K562 (cell line): ENCODE measurements around the gene WDR90. TPM values are rescaled to one million over a fixed set of nuclear protein-coding genes. Genes with fewer than 3 reads are reported as not detected.

Experiments used
- EP400 ChIP-seq: fragments of 450-650 bp; IDR thresholded peaks from 2 replicates; pipeline ENCODE4 v1.6.1; 2017; ENCODE audit warnings: antibody characterized with exemption, mild to moderate bottlenecking, moderate library complexity
- ILK ChIP-seq: fragments of 450-650 bp; IDR thresholded peaks from 2 replicates; pipeline ENCODE4 v1.6.1; 2016; ENCODE audit warnings: missing genetic modification characterization, low read depth, mild to moderate bottlenecking, missing compliant biosample characterization, moderate library complexity, borderline replicate concordance
- KDM5B ChIP-seq: fragments of 200-600 bp; sonication (generic); IDR thresholded peaks from 2 replicates; pipeline ENCODE4 v1.6.1; 2012; ENCODE audit warnings: low read depth, mild to moderate bottlenecking, moderate library complexity, low read length, control low read depth, inconsistent platforms; ENCODE audit not compliant: insufficient replicate concordance
- MEF2D ChIP-seq: conservative IDR thresholded peaks from 2 replicates; pipeline ENCODE4 v1.6.1; 2016; ENCODE audit warnings: low read depth, missing genetic modification characterization, missing compliant biosample characterization
- NCOA4 ChIP-seq: fragments of 450-650 bp; IDR thresholded peaks from 2 replicates; pipeline ENCODE4 v1.6.1; 2018; ENCODE audit warnings: mild to moderate bottlenecking; ENCODE audit not compliant: partially characterized antibody
- NEUROD1 ChIP-seq: fragments of 150-350 bp; IDR thresholded peaks from 2 replicates; pipeline ENCODE4 v1.6.1; 2014; ENCODE audit warnings: borderline replicate concordance, low read length, low read depth; ENCODE audit not compliant: partially characterized antibody
- NR1H2 ChIP-seq: sonication (generic); formaldehyde crosslinking; IDR thresholded peaks from 2 replicates; pipeline ENCODE4 v1.4.0; 2020; ENCODE audit warnings: mild to moderate bottlenecking, missing genetic modification reagents
- POLR2B ChIP-seq: fragments of 450-650 bp; IDR thresholded peaks from 2 replicates; pipeline ENCODE4 v1.6.1; 2018; ENCODE audit warnings: low read depth; ENCODE audit not compliant: partially characterized antibody
- RB1 ChIP-seq: fragments of 450-650 bp; IDR thresholded peaks from 2 replicates; pipeline ENCODE4 v1.6.1; 2017; ENCODE audit warnings: low read depth, mild to moderate bottlenecking
- RFX5 ChIP-seq: IDR thresholded peaks from 2 replicates; pipeline ENCODE4 v1.6.1; 2011; ENCODE audit warnings: low read depth, mild to moderate bottlenecking, improper control_type of control experiment, low read length
- RFX7 ChIP-seq: fragments of 250-450 bp; sonication (Bioruptor Pico); IDR thresholded peaks from 2 replicates; pipeline ENCODE4 v1.5.1; 2021; ENCODE audit warnings: mild to moderate bottlenecking
- U2AF1 ChIP-seq: fragments of 200-400 bp; formaldehyde crosslinking; optimal IDR thresholded peaks from 2 replicates; pipeline ENCODE3; 2017; ENCODE audit warnings: mild to moderate bottlenecking, low read depth, low read length, moderate library complexity
- XRCC5 ChIP-seq: fragments of 200-400 bp; formaldehyde crosslinking; IDR thresholded peaks from 2 replicates; pipeline ENCODE4 v1.6.1; 2017; ENCODE audit warnings: low read depth, mild to moderate bottlenecking, low read length
- ZNF12 ChIP-seq: sonication (generic); formaldehyde crosslinking; IDR thresholded peaks from 2 replicates; pipeline ENCODE4 v1.4.0; 2020; ENCODE audit warnings: mild to moderate bottlenecking, missing genetic modification reagents
- ZNF134 ChIP-seq: fragments of 250-450 bp; sonication (Bioruptor Pico); conservative IDR thresholded peaks from 2 replicates; pipeline ENCODE4 v1.4.0; 2020
- ZNF143 ChIP-seq: sonication (generic); formaldehyde crosslinking; IDR thresholded peaks from 2 replicates; pipeline ENCODE4 v1.9.0; 2022; ENCODE audit warnings: mild to moderate bottlenecking, missing genetic modification reagents
- ZNF41 ChIP-seq: fragments of 250-450 bp; sonication (Bioruptor Pico); conservative IDR thresholded peaks from 2 replicates; pipeline ENCODE4 v1.4.0; 2020; ENCODE audit warnings: mild to moderate bottlenecking
- ZNF766 ChIP-seq: fragments of 200-800 bp; sonication (Bioruptor generic); conservative IDR thresholded peaks from 2 replicates; pipeline ENCODE4 v1.6.1; 2016; ENCODE audit warnings: missing genetic modification characterization, missing compliant biosample characterization
- polyA plus RNA-seq, 8 experiments: library from polyadenylated mRNA; depleted of rRNA in 4 of 8; stranded (reverse) in 5 of 8; unstranded in 3 of 8; fragments of >200 nt; fragmentation: Nextera tagmentation in 2 of 8; fragmentation: Illumina TruSeq in 1 of 8; extraction: Ambion mirVana in 2 of 8; extraction: Trizol in 1 of 8; gene quantifications; 2 replicates each; pipeline versions ENCODE4 v1.2.1 to v1.2.3, GENCODE V29; 2011 to 2014; ENCODE audit warnings: inconsistent platforms in 1 of 8, missing spikeins in 1 of 8
- total RNA-seq, 7 experiments: library from RNA; depleted of rRNA in 6 of 7; stranded (reverse); fragments of >200 nt in 6 of 7; fragmentation: Illumina TruSeq in 2 of 7; extraction: Trizol in 2 of 7; gene quantifications; 2 replicates each; pipeline versions ENCODE4 v1.2.1 to v1.2.3, GENCODE V29; 2011 to 2021; ENCODE audit warnings: low replicate concordance in 1 of 7
- TF ChIP-seq, protein P1 (sequence below): fragments of 250-450 bp; sonication (Bioruptor Pico); IDR thresholded peaks from 2 replicates; pipeline ENCODE4 v1.8.0; 2021; ENCODE audit warnings: borderline replicate concordance, mild to moderate bottlenecking, moderate library complexity; ENCODE audit not compliant: poor library complexity, severe bottlenecking
- TF ChIP-seq, protein P2 (sequence below): IDR thresholded peaks from 2 replicates; pipeline ENCODE4 v1.6.1; 2011; ENCODE audit not compliant: insufficient read length; ENCODE audit errors: extremely low read depth
- TF ChIP-seq, protein P3 (sequence below): fragments of 250-450 bp; sonication (Bioruptor Pico); IDR thresholded peaks from 2 replicates; pipeline ENCODE4 v1.4.0; 2020; ENCODE audit warnings: mild to moderate bottlenecking, moderate library complexity
- TF ChIP-seq, protein P4 (sequence below), 2 experiments: IDR thresholded peaks; 2 replicates each; pipeline ENCODE4 v1.6.1; 2011; ENCODE audit warnings: borderline replicate concordance in 1 of 2, control low read depth in 1 of 2, low read depth in 1 of 2, low read length in 1 of 2, mild to moderate bottlenecking in 1 of 2, mixed read lengths in 1 of 2, moderate library complexity in 1 of 2; ENCODE audit not compliant: insufficient read depth in 1 of 2, insufficient read length in 1 of 2, poor library complexity in 1 of 2, severe bottlenecking in 1 of 2; ENCODE audit errors: extremely low read depth in 1 of 2

Gene WDR90
- total and polyA plus RNA-seq, 9 of the 15 experiments (the other 6 are each of a cell fraction or from before 2014, with no cell fraction given), result 0.44 to 12.6 (median 3.3) TPM

DNA sequence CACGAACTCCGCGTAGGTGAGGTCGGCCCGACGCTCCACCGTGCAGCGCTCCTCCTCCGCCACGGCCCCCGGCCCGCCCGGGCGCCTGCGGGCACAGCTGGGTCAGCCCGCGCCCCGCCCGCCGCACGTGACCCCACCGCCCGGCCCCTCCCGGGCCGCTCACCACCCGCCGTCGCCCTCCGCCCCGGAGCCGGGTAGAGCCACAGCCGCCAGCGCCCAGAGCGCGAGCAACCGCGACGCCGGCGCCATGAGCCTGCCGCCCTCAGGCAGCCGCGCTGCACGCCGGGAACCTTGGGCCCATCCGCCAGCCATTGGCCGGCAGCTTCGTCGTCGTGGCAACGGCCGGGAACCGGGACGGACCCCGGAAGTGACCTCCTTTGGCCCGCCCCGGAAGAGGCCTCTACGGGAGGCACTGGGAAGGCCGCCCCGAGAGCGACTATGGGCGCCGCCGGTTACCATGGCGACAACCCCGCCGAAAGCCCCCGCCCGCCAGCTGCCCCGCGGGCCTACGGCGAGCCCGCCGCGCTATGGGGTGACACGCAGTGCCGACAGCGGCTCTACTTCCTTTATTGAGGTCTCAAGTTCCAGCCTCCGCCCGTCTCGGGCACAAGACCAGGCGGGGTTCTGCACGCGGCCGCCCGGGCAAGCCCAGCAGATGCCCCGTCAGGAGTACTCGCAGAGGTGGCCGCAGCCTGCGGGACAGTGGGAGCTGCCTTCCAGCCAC lies 35.1 kb downstream of the WDR90 start, which contains the start of gene JMJD8 (continued):
- TF ChIP-seq XRCC5 (no peak), RFX7 (CRISPR knock-in tag) (no peak), RFX5 (no peak), U2AF1 (no peak), ZNF143 (CRISPR knock-in tag) (peak; percentile 82), ZNF41 (CRISPR knock-in tag) (no peak), NEUROD1 (peak; percentile 80), EP400 (no peak), NR1H2 (CRISPR knock-in tag) (no peak), KDM5B (peak; percentile 72), RB1 (peak; percentile 79), ILK (tag) (no peak), ZNF766 (0 out of 2 replicates have a peak, but pooled peaks have one; percentile 55), MEF2D (tag) (no peak), POLR2B (peak; percentile 58), ZNF12 (CRISPR knock-in tag) (no peak), NCOA4 (no peak), ZNF134 (CRISPR knock-in tag) (no peak)
- TF ChIP-seq, protein P1, sequence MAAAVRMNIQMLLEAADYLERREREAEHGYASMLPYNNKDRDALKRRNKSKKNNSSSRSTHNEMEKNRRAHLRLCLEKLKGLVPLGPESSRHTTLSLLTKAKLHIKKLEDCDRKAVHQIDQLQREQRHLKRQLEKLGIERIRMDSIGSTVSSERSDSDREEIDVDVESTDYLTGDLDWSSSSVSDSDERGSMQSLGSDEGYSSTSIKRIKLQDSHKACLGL (CRISPR knock-in tag), result no peak
- TF ChIP-seq, protein P2, sequence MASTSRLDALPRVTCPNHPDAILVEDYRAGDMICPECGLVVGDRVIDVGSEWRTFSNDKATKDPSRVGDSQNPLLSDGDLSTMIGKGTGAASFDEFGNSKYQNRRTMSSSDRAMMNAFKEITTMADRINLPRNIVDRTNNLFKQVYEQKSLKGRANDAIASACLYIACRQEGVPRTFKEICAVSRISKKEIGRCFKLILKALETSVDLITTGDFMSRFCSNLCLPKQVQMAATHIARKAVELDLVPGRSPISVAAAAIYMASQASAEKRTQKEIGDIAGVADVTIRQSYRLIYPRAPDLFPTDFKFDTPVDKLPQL, result no peak
- TF ChIP-seq, protein P3, sequence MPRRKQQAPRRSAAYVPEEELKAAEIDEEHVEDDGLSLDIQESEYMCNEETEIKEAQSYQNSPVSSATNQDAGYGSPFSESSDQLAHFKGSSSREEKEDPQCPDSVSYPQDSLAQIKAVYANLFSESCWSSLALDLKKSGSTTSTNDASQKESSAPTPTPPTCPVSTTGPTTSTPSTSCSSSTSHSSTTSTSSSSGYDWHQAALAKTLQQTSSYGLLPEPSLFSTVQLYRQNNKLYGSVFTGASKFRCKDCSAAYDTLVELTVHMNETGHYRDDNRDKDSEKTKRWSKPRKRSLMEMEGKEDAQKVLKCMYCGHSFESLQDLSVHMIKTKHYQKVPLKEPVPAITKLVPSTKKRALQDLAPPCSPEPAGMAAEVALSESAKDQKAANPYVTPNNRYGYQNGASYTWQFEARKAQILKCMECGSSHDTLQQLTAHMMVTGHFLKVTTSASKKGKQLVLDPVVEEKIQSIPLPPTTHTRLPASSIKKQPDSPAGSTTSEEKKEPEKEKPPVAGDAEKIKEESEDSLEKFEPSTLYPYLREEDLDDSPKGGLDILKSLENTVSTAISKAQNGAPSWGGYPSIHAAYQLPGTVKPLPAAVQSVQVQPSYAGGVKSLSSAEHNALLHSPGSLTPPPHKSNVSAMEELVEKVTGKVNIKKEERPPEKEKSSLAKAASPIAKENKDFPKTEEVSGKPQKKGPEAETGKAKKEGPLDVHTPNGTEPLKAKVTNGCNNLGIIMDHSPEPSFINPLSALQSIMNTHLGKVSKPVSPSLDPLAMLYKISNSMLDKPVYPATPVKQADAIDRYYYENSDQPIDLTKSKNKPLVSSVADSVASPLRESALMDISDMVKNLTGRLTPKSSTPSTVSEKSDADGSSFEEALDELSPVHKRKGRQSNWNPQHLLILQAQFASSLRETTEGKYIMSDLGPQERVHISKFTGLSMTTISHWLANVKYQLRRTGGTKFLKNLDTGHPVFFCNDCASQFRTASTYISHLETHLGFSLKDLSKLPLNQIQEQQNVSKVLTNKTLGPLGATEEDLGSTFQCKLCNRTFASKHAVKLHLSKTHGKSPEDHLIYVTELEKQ (CRISPR knock-in tag), result no peak
- TF ChIP-seq, protein P4, sequence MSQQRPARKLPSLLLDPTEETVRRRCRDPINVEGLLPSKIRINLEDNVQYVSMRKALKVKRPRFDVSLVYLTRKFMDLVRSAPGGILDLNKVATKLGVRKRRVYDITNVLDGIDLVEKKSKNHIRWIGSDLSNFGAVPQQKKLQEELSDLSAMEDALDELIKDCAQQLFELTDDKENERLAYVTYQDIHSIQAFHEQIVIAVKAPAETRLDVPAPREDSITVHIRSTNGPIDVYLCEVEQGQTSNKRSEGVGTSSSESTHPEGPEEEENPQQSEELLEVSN (IDR thresholded peaks at IDR 0.05; ENCODE audit: borderline replicate concordance in 1 of 2, extremely low read depth in 1 of 2, insufficient read depth in 1 of 2, insufficient read length in 1 of 2, low read depth in 1 of 2, low read length in 1 of 2, poor library complexity in 1 of 2, severe bottlenecking in 1 of 2), result peak; percentile 99
